Measurements from ENCODE around the gene ITGB1.

DNA sequence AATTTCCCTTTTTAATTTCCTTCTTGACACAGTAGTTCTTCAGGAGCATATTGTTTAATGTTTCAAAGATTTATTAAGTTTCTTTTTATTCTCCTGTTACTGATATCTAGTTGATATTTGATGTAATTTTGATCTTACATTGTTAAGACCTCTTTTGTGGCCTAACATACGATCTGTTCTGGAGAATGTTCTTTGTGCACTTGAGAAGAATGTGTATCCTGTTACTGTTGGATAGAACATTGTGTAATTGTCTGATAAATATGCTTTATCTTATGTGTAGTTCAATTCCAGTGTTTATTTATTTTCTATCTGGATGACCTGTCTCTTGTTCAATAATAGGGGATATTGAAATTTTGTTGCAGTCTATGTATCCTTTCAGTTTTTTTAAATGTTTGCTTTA is 106.7 kb downstream of the ITGB1 start:
- TF ChIP-seq, protein P1, sequence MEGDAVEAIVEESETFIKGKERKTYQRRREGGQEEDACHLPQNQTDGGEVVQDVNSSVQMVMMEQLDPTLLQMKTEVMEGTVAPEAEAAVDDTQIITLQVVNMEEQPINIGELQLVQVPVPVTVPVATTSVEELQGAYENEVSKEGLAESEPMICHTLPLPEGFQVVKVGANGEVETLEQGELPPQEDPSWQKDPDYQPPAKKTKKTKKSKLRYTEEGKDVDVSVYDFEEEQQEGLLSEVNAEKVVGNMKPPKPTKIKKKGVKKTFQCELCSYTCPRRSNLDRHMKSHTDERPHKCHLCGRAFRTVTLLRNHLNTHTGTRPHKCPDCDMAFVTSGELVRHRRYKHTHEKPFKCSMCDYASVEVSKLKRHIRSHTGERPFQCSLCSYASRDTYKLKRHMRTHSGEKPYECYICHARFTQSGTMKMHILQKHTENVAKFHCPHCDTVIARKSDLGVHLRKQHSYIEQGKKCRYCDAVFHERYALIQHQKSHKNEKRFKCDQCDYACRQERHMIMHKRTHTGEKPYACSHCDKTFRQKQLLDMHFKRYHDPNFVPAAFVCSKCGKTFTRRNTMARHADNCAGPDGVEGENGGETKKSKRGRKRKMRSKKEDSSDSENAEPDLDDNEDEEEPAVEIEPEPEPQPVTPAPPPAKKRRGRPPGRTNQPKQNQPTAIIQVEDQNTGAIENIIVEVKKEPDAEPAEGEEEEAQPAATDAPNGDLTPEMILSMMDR (IDR thresholded peaks at IDR 0.05), result no peak
- TF ChIP-seq EP300 (IDR thresholded peaks at IDR 0.05) (no peak), POLR2A (IDR thresholded peaks at IDR 0.05) (no peak), POLR2AphosphoS5 (IDR thresholded peaks at IDR 0.05) (no peak)

Data from gastroesophageal sphincter (tissue), 3 donors.